Hematopoietic multipotent progenitor cell treated with erythropoietin and hydrocortisone succinate and interleukin-3 and kit ligand, for 6 days (in vitro differentiated cells): Measurements from ENCODE around the gene IFFO2.
A peak's percentile ranks its signal among the peaks of the same experiment; 100 is the strongest.
"Not testable (repeated sequence)": the region's sequence is repeated elsewhere in the genome, so short reads cannot be mapped to it uniquely, and the experiment has no call there.

Source experiments
- DNase-seq: peaks from one replicate; pipeline ENCODE4 v3.0.0-alpha.2; 2015

The IFFO2 gene

GRCh38 chr1:18917071-18917799 is 39.2 kb downstream of the IFFO2 start:
- DNase-seq = no peak

DNA sequence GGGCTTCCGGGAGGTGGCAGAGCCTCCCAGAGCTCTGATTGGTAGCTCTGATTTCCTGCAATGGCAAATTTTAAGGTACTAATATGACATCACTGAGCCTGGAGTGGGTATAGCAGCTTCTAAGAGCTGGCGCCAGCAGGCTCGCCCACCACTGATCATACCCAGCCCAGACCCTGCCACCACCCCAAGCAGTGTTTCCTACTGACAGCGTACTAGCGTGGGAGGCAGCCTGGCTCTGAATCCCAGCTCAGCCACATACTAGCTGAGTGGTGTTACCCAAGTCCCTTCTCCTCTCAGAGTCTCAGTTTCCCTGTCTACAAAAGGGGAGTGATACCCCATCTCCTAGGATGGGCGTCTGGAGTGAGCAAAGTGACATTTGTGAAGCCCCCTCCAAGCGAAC is 41.1 kb downstream of the IFFO2 start:
- no peak for DNase-seq

DNA sequence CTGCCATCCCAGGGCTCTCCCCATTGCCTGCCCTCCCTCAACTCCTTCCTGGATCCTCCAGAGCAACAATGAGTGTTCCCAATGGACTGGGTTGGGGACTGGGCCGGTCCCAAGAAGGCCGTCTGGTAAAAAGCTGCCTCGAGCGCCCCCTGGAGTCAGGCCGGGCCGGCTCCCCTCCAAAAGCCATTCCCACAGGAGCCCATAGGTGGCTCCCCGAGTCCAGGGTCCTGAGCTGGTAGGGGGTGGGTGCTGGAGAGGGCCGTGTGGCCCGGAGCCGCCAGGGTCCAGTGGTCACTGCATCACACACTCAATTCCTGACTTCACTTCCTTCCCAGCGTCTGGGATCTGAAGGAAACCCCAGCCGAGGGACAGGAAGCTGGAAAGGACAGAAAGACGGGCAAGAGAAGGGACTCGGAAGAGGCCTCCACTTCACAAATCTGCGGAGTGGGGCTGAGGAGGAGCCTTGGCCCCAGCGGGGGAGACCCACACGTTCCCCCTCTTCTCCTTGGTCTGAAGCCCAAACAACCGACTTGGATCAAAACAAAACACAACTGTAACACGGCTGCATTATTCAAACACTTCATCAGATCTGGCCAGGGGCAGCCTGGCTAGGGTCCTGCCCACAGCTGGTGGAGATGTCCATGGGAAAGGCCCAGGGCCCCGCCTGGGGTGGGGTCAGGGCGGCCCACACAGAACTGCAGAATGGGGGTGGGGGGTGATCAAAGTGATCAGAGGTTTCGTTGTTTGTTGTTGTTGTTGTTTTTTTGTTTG is 43.2 kb downstream of the IFFO2 start:
- peak; percentile 79 for DNase-seq

- no peak for DNase-seq
Measured at GRCh38 chr1:18912550-18912949, 43.9 kb downstream of the IFFO2 start.

- DNase-seq = peak; percentile 96
Measured at GRCh38 chr1:18908911-18909771, 47.3 kb downstream of the IFFO2 start.

- DNase-seq = peak; percentile 96
Measured at GRCh38 chr1:18907917-18908845, 48.3 kb downstream of the IFFO2 start.

- DNase-seq = peak; percentile 86
Measured at GRCh38 chr1:18907021-18907916, 49.2 kb downstream of the IFFO2 start.

GRCh38 chr1:18903291-18903756 is 53.2 kb downstream of the IFFO2 start:
- DNase-seq = no peak

DNA sequence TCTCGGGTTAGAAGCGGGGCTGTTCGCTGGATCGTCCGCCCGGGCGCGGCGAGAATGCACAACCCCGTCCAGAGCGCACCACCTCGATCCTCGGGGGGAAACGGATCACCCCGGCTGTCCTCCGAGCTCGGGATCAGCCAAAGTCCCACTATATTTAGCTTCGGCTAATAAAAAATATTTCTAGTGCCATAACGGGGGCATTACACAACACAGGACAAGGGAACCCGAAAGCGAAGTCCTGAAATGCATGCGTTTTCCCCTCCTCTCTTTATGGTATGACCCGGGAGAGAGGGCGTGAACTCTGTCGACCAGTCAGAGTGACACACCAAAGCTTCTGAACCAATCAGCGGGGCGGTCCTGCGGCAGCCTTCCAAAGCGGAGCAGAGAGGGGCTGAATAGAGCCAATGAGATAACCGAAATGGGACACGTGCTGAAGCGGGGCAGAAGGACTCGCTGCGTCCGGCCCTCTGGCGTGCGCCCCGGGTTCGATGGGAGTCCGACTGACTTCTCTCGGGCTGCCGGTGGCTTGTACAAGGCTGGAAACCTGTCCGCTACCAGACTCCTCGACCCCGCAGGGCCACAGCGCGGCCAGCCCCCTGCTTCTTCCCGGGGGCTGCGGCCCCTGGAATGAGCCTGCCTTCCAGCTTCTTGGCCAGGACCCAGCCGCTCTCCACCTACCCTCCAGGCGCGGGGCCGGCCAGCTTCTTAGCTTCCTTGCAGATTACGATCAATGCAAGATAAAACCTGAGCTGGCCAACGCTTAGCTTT is 53.8 kb downstream of the IFFO2 start, which contains the start of gene ALDH4A1:
TSS of gene ALDH4A1 (minus strand) at position 33 of the 768 bp plus-strand sequence. CDS start at position 1, 32 bp downstream.
- peak; percentile 99 for DNase-seq

DNA sequence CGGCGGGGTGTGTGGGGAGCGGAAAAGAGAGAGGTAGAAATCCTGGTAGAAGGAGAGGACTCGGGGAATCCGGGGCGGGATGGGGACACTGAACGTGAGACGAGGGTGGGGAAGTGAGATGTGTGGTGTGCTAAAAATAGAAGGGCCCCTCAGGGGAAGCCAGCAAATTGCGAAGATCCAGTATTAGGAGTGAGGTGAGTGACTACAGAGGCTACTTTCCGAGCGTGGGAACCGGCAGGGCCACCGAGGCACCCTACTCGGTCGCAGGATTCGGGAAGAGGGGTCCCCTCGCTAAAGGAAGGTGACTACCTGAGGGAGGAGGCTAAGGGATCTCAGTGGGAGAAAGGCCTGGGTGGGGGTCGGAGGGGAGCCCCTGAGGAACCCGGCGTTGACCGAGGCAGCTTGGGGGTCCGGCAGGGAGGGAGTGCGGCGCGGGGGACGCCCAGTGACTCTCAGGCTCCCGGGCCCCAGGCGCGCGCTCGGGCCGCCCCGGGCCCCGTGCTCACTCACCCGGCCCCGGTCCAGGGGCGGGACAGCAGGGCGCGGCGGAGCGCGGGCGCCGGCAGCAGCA is 54.4 kb downstream of the IFFO2 start:
- no peak for DNase-seq

- DNase-seq = no peak
Measured at GRCh38 chr1:18901147-18901951, 55.1 kb downstream of the IFFO2 start.

DNA sequence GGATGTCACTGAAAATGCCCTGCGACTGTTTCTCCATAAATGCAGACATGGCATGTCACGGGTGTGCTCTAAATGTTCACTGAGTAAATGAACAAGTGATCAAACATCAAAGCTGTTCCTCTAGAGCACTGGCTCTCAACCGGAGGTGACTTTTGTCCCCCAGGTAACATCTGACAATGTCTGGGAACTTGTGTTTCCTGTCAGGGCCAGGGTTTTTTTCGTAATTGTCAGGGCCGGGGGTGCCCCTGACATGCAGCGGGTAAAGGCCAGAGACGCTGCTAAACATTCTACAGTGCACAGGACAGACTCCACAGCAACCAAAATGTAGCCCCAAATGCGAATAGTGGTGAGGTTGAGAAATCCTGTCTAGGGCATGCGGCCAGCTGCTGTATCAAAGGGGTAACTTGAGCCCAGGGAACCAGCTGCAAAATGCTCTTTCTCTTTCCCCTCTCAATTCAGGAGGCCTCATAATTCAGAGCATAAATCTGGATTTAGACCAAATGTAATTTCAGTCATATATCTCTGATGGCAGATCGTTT is 56.1 kb downstream of the IFFO2 start:
- no peak for DNase-seq

GRCh38 chr1:18899363-18900049 is 57.0 kb downstream of the IFFO2 start:
- no peak for DNase-seq

- DNase-seq = no peak
Measured at GRCh38 chr1:18898567-18898966, 57.9 kb downstream of the IFFO2 start.

GRCh38 chr1:18895317-18895716 is 61.2 kb downstream of the IFFO2 start:
- DNase-seq = no peak

DNA sequence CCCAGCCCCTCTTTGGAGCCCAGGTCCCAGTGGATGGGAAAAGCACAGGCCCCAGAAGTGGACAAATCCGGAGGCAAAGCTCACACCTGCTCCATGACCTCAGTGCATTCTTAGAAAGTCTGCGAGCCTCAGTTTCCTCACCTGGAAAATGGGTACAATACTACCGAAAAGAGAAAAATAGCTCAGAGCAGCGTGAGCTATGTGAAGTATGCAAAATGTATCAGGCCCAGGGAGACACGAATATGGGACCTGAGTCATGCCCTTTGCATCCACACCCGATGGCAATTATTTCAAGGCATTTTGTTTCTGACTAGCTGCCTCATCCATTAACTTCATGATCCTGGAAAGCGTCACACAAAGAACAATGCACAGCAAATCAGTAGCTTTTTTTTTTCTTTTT is 63.4 kb downstream of the IFFO2 start:
- no peak for DNase-seq

GRCh38 chr1:18891858-18892257 is 64.6 kb downstream of the IFFO2 start:
- not testable (repeated sequence) for DNase-seq

DNA sequence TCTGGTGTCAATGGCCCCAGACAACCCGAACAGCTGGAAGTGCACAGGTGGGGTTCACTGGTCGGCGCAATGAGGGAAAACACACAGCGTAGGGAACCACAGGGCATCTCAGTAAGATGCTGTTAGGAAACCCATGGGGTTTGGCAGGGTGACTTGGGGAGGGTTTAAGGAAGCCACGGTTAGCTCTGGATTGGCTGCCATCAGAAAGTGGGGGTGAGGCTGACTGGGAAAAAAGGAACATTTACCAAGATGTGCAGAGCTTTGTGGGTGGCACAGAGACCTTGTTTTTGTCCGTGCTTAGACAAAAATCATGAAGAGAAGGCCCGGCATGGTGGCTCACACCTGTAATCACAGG is 65.1 kb downstream of the IFFO2 start:
- DNase-seq = no peak
